ENCODE results near the gene ADCY5. TPM values are rescaled to one million over a fixed set of nuclear protein-coding genes. Genes with fewer than 3 reads are reported as not detected.

ADCY5 gene
- total RNA-seq, 4 donors from 2014 or later = 0.46 to 3.5 (median 1.3) TPM

GRCh38 chr3:123385001-123385401 is 63.9 kb downstream of the ADCY5 start:
- intact Hi-C loops (cut with DNase I; ENCODE audit: low total_unique reads) = no loop called here
- TF ChIP-seq POLR2A (IDR thresholded peaks at IDR 0.05) = no peak
- TF ChIP-seq CTCF (IDR thresholded peaks at IDR 0.05) = no peak
- H3K4me3 ChIP-seq (ENCODE audit: low read depth, poor library complexity, severe bottlenecking) = no peak overlapping the region
- DNase-seq (ENCODE audit: low spot score in 2 of 2) = no peak
- 61 to 73% methylated on average over 9 of the region's 9 CpGs for WGBS, 2 donors

- H3K4me3 ChIP-seq (ENCODE audit: low read depth, poor library complexity, severe bottlenecking) = no peak overlapping the region
- no peak for DNase-seq (ENCODE audit: low spot score in 2 of 2)
- intact Hi-C loops (cut with DNase I; ENCODE audit: low total_unique reads) = no loop called here
- WGBS, 2 donors = 94 to 98% methylated on average over 8 of the region's 8 CpGs
- TF ChIP-seq CTCF (IDR thresholded peaks at IDR 0.05) (no peak), POLR2A (IDR thresholded peaks at IDR 0.05) (no peak)
These were observed 64.6 kb downstream of the ADCY5 start for GRCh38 chr3:123384256-123384655.

GRCh38 chr3:123383091-123384053 is 65.5 kb downstream of the ADCY5 start:
- intact Hi-C loops (cut with DNase I; ENCODE audit: low total_unique reads) = no loop called here
- 82 to 83% methylated on average over 23 to 26 of the region's 26 CpGs for WGBS, 2 donors
- no peak overlapping the region for H3K4me3 ChIP-seq (ENCODE audit: low read depth, poor library complexity, severe bottlenecking)
- no peak for DNase-seq (ENCODE audit: low spot score in 2 of 2)
- TF ChIP-seq CTCF (IDR thresholded peaks at IDR 0.05) (no peak), POLR2A (IDR thresholded peaks at IDR 0.05) (no peak)

GRCh38 chr3:123380261-123380660 is 68.6 kb downstream of the ADCY5 start:
- intact Hi-C loops (cut with DNase I; ENCODE audit: low total_unique reads) = no loop called here
- DNase-seq (ENCODE audit: low spot score in 2 of 2) = no peak
- no peak overlapping the region for H3K4me3 ChIP-seq (ENCODE audit: low read depth, poor library complexity, severe bottlenecking)
- WGBS, 2 donors = 88 to 92% methylated on average over 3 of the region's 3 CpGs
- TF ChIP-seq POLR2A (IDR thresholded peaks at IDR 0.05) (no peak), CTCF (IDR thresholded peaks at IDR 0.05) (no peak)

- no peak for TF ChIP-seq POLR2A (IDR thresholded peaks at IDR 0.05)
- intact Hi-C loops (cut with DNase I; ENCODE audit: low total_unique reads) = no loop called here
- WGBS, 2 donors = 88 to 89% methylated on average over 11 of the region's 11 CpGs
- no peak for DNase-seq (ENCODE audit: low spot score in 2 of 2)
- H3K4me3 ChIP-seq (ENCODE audit: low read depth, poor library complexity, severe bottlenecking) = no peak overlapping the region
These were observed 69.7 kb downstream of the ADCY5 start for GRCh38 chr3:123379041-123379830.

- no peak for DNase-seq (ENCODE audit: low spot score in 2 of 2)
- intact Hi-C loops (cut with DNase I; ENCODE audit: low total_unique reads) = no loop called here
- no peak overlapping the region for H3K4me3 ChIP-seq (ENCODE audit: low read depth, poor library complexity, severe bottlenecking)
- TF ChIP-seq CTCF (IDR thresholded peaks at IDR 0.05) (no peak), POLR2A (IDR thresholded peaks at IDR 0.05) (no peak)
- WGBS, 2 donors = 89% methylated on average over 8 of the region's 8 CpGs
These were observed 70.4 kb downstream of the ADCY5 start for GRCh38 chr3:123378409-123378915.

Measured in lower leg skin (tissue), 4 donors.